GM21381 (cell line): ENCODE results near the gene SETD7.

ENCODE experiments used
- ATAC-seq: cut with Tn5 transposase; IDR thresholded peaks from one replicate; pipeline ENCODE4 v1.9.1; 2021; ENCODE audit warnings: mild to moderate bottlenecking, moderate library complexity; ENCODE audit not compliant: unreplicated experiment

The SETD7 gene

DNA sequence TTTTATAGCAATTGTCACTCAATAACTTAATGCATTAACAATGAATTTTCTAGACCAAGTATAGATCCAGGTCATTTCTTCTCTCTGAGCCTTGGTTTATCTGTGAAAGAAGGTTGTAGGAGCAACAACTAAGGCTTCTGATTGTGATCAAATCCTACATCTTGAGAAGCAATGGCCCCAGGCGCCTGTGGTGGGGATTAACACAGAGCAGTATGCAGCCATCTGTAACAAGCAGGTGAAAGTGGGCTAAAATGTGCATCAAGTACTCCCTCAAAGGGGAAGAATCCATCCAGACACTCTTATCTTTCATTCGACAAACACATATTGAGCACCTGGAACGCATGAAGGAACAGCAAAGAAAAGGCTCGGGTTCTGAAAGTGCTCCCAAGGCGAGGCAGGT, 19.1 kb upstream of the SETD7 start:
- no peak for ATAC-seq

- ATAC-seq = no peak
These were observed 18.6 kb upstream of the SETD7 start for GRCh38 chr4:139574641-139575040.

- no peak for ATAC-seq
These were observed 12.4 kb upstream of the SETD7 start for GRCh38 chr4:139568206-139568955.

DNA sequence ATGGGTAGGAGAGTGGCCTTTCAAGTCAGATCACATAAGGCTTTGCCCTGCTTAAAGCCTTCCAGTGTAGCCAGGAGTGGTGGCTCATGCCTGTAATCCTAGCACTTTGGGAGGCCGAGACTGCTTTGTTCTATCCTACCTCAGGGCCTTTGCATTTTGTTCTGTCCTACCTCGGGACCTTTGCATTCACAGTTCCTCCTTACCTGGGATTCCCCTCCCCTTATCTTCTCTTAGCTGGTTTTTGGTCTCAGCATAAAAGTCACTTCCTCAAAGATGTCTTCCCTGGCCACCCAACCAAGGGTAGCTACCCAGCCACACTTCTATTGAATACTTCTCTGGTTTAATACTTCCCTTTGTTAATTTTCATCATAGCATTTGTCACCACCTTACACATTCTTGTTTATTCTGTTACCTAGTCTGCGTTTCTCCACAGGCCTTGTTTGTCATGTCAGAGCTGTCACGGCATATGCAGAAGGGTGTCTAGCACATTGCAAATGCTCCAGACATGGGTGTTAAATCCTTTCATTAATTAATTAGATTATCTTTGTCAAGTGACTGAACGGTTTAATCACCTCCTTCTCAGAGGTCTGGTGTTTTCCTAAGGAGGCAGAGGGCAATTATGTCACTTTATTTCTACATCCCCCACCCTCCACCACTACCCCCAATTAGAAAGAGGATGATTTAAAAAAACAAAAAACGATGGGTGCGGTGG, 11.3 kb upstream of the SETD7 start:
- ATAC-seq = no peak

DNA sequence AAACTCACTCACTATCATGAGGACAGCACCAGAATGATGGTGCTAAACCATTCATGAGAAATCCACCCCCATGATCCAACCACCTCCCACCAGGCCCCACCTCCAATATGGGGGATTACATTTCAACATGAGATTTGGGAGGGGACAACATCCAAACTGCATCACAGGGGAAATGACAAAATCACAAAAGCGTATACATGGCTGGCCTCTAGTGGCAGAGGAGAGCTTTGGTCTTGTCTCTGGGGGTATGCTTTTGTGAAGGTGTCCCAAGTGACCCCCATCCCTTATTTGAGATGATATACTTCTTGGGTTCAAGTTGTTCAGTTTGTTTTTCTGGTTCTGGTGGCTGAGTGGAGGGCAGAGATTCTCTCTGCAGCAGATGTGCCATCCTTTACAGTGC, 8.5 kb upstream of the SETD7 start:
- ATAC-seq = no peak

- no peak for ATAC-seq
These were observed 7.5 kb upstream of the SETD7 start for GRCh38 chr4:139563515-139563914.

- no peak for ATAC-seq
These were observed 6.8 kb upstream of the SETD7 start for GRCh38 chr4:139562839-139563238.

DNA sequence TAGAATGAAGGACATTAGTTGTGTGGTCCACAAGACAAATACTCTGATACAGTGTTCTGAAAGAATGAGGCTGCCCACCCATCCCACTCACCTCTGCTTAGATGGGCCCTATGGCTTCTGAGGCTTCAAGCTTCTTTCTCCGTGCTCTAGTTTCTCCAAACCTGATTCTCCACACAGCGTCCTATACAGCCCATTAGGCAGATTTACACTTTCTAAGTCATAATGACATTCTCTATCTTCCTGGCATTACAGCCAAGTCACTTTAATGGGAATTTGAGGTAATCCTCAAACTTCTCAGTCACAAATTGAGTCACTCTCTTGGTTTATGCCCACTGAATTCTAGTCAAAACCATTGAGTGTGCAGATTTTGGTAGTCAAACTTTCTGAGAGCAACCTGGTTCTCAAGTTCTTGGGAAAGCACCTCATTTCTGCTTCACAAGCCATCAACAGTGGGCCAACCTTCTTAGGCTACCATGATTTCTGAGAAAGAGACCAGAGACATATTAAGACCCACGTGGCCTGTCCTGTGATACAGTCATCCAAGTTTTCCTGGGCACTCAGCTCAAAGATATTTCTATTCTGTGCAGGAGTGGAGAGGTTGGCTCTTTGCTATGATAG, 6.2 kb upstream of the SETD7 start:
- ATAC-seq = no peak

- no peak for ATAC-seq
These were observed 4.5 kb upstream of the SETD7 start for GRCh38 chr4:139560406-139561104.

- no peak for ATAC-seq
These were observed 3.7 kb upstream of the SETD7 start for GRCh38 chr4:139559687-139560086.

- no peak for ATAC-seq
These were observed 3.1 kb upstream of the SETD7 start for GRCh38 chr4:139559089-139559479.

- no peak for ATAC-seq
These were observed 2.4 kb upstream of the SETD7 start for GRCh38 chr4:139558235-139559088.

DNA sequence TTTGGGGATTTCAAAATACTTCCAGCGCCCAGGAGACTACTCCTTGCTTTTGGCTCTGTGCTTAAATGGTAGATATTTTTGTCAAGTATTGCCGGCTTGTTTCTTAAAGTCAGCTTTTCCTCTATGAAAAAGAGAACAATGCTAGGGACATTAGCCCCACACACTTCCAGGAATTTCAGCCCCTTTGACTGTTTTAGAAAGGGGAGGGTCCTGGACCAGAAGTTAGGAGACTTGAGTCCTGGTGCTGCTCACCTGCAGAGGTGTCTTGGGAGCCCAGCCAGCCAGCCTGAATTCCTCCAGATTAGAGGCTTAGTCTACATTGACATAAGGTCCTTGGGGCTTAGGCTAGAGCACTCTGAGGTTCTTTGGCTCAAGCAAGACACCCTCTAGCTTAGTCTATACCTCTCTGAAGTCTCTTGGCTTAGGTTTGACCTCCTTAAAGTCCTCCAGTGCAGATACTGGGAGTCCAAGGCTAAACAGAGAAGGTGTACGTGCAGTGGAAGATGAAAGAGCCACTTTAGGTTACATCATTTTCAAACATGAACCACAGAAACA, 1.6 kb upstream of the SETD7 start:
- ATAC-seq = no peak

DNA sequence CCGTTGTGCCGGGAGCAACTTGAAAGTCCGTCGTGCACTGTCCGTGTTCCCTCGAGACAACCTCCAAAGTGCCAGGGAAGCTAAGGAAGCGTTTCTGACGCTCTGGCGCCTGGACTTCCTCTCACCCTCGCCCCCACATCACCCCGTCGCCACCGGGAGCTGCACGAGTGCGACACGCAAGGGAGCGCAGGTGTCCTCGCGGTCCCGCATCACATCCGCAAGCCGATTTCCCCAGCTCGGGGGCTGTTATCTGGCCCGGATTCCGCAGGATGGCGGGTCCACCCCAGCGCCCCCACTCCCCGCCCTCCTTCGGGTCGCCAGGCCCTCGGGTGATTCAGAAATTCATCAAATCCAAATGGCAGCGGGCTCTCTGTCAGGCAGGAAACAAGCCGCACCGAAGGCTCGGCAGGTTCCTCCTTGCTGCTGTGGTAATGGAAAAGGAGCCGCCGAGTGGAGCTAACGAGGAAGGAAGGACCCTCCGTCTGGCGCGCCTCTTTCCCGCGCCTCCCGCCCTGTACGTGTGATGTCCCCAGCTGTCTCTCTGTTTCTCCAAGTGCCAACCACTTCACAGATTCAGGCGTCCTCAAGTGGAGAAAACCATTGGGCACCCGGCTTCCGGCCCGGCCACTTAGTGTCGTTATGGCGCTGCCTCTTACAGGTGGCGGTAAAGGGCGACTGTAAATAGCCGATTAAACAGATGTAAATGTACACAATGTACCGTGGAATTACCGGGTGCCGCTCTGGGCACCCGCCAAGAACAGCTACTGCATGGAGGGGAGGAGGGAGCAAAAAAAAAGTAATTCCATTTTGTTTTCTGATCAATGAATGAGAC, 921 bp upstream of the SETD7 start:
- peak; percentile 29 for ATAC-seq

GRCh38 chr4:139555705-139556070, 331 bp downstream of the SETD7 start:
- ATAC-seq = peak; percentile 18

GRCh38 chr4:139554893-139555704, 920 bp downstream of the SETD7 start:
- ATAC-seq = peak; percentile 41

- no peak for ATAC-seq
These were observed 1.5 kb downstream of the SETD7 start for GRCh38 chr4:139554642-139554892.

- no peak for ATAC-seq
These were observed 2.0 kb downstream of the SETD7 start for GRCh38 chr4:139553751-139554641.
